Osteocyte (in vitro differentiated cells): ENCODE measurements around the gene IRGQ. TPM values are rescaled to one million over a fixed set of nuclear protein-coding genes. Genes with fewer than 3 reads are reported as not detected.

ENCODE experiments used
- DNase-seq: peaks from one replicate; pipeline ENCODE4 v3.0.0; 2021; ENCODE audit warnings: mixed read lengths; ENCODE audit not compliant: unreplicated experiment; ENCODE audit errors: extremely low spot score
- H3K27ac Mint-ChIP-seq: one replicate; pipeline ENCODE4 v1.8.0; 2021; ENCODE audit warnings: mild to moderate bottlenecking, mixed read lengths; ENCODE audit not compliant: unreplicated experiment
- H3K27me3 Mint-ChIP-seq: one replicate; pipeline ENCODE4 v1.8.0; 2021; ENCODE audit warnings: mixed read lengths; ENCODE audit not compliant: unreplicated experiment
- H3K36me3 Mint-ChIP-seq: one replicate; pipeline ENCODE4 v1.8.0; 2021; ENCODE audit warnings: mixed read lengths; ENCODE audit not compliant: unreplicated experiment
- H3K4me1 Mint-ChIP-seq: one replicate; pipeline ENCODE4 v1.8.0; 2021; ENCODE audit warnings: mixed read lengths; ENCODE audit not compliant: unreplicated experiment
- H3K4me3 Mint-ChIP-seq: one replicate; pipeline ENCODE4 v1.8.0; 2021; ENCODE audit warnings: mild to moderate bottlenecking, moderate library complexity, mixed read lengths; ENCODE audit not compliant: unreplicated experiment
- H3K9me3 Mint-ChIP-seq: one replicate; pipeline ENCODE4 v1.8.0; 2021; ENCODE audit warnings: mixed read lengths; ENCODE audit not compliant: unreplicated experiment
- CTCF ChIP-seq: fragments of 200-600 bp; sonication (generic); IDR thresholded peaks from 2 replicates; pipeline ENCODE4 v1.5.0; 2021; ENCODE audit warnings: antibody characterized with exemption, mild to moderate bottlenecking, moderate library complexity
- total RNA-seq: library from RNA; stranded (reverse); gene quantifications from 2 replicates; pipeline ENCODE4 v1.2.1, GENCODE V29; 2021

IRGQ gene
- total RNA-seq, 1 donor from 2014 or later: 40.9 TPM

- Mint-ChIP-seq H3K9me3 (no peaks in the 10 kb centered on the region), H3K4me1 (peaks cover 7% of the 10 kb centered on the region), H3K27me3 (peaks cover 18% of the 10 kb centered on the region), H3K4me3 (no peak overlapping the region), H3K27ac (no peak overlapping the region), H3K36me3 (no peaks in the 10 kb centered on the region)
- DNase-seq: no peak
- TF ChIP-seq CTCF: no peak
Observed at GRCh38 chr19:43633520-43633919, 37.6 kb upstream of the IRGQ start.

GRCh38 chr19:43631491-43631890 is 35.6 kb upstream of the IRGQ start:
- Mint-ChIP-seq H3K4me3 (no peak overlapping the region), H3K9me3 (no peaks in the 10 kb centered on the region), H3K27me3 (peaks cover 7% of the 10 kb centered on the region), H3K27ac (no peak overlapping the region), H3K4me1 (peaks cover 7% of the 10 kb centered on the region), H3K36me3 (no peaks in the 10 kb centered on the region)
- no peak for TF ChIP-seq CTCF
- no peak for DNase-seq

DNA sequence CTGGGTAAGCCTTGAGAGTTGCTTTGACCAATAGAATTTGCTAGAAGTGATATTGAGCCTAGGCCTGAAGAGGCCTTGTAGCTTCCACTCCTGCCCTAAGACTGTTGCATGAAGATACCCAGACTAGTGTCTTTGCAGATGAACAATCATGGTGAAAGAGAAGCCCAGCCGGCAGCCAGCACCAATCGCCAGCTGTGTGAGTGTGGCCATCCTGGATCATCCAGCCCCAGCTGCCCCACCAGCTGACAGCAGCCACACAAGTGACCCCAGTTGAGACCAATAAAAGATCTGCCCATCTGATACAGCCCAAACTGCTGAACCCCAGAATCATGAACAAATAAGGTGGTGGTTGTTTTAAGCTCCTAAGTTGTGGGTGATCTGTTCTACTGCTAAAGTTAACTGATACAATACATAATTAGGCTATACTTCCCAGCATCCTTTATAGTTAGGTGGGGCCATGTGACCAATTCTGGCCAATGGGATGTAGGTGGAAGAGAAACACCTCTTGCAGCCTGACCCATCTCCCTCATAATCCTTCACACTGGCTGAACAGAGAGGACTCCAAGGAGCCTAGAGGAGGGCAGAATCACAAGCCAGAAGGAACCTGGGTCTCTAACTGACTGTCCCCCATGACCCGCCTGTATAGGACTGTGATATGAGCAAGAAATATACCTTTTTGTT is 32.9 kb upstream of the IRGQ start:
- no peak for TF ChIP-seq CTCF
- Mint-ChIP-seq H3K9me3 (no peaks in the 10 kb centered on the region), H3K27ac (no peak overlapping the region), H3K36me3 (no peaks in the 10 kb centered on the region), H3K4me1 (no peaks in the 10 kb centered on the region), H3K27me3 (peaks cover 7% of the 10 kb centered on the region), H3K4me3 (no peak overlapping the region)
- no peak for DNase-seq

- no peaks in the 10 kb centered on the region for H3K4me1 Mint-ChIP-seq
- H3K27ac Mint-ChIP-seq: no peak overlapping the region
- no peaks in the 10 kb centered on the region for H3K9me3 Mint-ChIP-seq
- DNase-seq: no peak
- no peak for TF ChIP-seq CTCF
- H3K27me3 Mint-ChIP-seq: peaks cover under 1% of the 10 kb centered on the region
- no peak overlapping the region for H3K4me3 Mint-ChIP-seq
- H3K36me3 Mint-ChIP-seq: no peaks in the 10 kb centered on the region
Observed at GRCh38 chr19:43626838-43627237, 30.9 kb upstream of the IRGQ start.

DNA sequence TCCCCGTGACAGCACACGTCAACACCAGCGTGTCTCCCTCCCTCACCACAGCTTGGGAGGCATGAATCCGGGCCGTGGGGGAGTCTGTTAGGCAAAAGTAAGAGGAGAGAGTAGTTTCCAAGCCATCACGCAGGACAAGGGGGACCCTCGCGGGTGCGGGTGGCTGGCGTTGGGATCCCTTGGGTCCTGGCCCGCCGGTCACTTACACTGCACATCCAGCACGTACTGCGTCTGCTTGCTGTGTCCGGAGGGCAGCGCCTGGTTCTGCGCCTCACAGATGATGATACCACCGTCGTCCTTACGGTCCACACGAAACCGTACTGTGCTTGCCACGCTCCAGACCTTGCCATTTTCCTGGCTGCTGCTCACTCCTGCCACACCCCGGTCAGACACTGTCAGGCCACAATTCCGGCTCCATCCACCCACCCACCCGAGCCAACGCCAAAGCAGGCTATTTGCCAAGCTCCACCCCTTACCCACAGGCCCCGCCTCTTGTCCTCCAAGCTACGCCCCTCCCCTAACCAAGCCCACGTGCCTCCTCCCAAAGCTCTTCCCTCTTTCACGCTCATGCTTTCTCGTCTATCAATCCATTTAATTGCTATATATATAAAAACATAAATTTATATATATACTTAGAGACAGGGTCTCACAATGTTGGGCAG is 30.1 kb upstream of the IRGQ start:
- H3K27ac Mint-ChIP-seq: no peak overlapping the region
- DNase-seq: no peak
- H3K27me3 Mint-ChIP-seq: no peaks in the 10 kb centered on the region
- H3K4me1 Mint-ChIP-seq: no peaks in the 10 kb centered on the region
- no peaks in the 10 kb centered on the region for H3K9me3 Mint-ChIP-seq
- no peaks in the 10 kb centered on the region for H3K36me3 Mint-ChIP-seq
- no peak overlapping the region for H3K4me3 Mint-ChIP-seq
- no peak for TF ChIP-seq CTCF
